Measurements from ENCODE around the gene KLF2.

KLF2 gene

DNA sequence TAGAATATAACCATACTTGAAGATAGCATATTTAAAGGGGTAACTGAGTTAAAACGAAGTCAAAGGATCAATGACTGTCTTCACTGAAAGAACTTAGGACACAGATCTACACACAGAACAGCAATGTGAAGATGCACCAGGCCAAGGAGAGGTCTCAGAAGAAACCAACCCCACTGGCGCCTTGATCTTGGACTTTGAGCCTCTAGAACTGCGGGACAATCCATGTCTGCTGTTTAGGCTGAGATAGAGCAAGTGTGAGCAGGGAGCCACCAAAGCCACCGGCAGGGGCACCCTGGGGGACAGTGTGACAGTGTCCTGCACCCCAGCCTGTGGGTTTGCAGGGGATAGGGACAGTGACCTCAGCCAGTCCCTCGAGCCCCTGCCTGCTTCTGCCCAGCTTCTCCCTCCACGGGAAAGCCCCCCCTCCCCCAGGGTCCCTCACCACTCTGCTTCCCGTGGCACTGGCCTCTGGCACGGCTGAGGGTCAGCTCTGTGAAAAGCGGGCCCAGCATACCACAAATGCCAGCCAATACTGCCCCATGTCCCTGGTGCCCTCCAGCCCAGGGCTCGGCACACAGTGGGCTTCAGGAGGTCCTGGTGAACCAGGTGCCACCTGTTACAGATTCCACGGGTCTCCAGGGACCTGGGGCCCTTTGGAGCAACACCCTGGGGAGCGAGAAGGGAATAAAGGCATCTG, 40.8 kb downstream of the KLF2 start:
- DNase-seq (ENCODE audit: low spot score), result no peak

DNA sequence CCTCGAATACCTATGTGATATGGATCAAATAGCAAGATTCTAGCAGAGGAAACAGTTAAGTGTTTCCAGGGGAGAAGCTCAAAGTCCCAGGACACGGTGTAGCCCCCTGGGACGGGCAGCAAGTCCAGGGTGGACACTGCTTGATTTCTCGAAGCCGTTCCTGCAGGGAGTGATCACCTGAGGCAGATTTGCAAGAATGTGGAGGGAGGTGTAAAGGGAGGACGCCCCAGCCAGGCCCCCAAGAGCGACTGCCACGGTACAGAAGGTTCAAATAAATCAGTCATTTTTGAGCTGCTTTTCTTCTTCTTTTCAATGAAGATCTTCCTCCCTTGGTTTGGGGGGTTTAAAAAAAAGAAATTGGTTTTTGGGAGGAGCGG, 41.4 kb downstream of the KLF2 start:
- DNase-seq (ENCODE audit: low spot score), result no peak

DNA sequence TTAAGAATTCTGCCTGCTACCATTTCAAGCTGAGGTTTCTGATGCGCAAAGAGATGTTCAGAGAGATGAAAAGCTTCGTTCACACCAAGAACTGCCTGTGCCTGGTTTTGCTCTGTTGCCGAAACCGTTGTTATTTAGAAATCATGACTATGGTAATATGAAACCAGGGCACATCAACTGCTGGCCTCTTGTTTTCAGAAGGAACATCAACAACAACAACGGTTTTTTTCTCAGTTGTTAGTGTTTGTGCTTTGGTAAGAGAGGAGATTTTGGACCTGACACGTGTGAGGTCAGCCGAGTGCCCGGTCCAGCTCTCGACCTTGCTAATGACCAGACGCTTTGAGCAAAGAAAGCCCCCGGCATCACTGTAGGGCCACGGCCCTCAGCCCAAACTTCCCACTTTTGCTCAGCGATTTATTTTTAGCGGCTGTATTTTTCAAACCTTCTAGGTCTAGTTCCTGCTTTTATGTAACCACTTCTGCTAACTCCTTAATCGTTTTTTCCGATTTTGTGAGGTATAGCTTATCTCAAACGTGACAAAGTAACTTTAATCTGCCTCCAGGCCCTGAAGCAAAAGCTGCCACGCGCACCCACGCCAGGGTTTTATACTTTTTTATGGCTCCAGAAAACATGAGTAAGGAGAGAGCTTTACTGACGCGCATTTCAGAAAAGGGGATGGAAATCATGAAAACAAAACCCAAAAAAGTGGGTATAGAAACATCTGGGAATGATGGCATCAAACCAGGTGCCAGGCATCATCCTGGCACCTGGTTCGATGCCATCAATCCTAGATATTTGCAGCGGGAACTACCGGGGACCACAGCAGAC, 42.0 kb downstream of the KLF2 start:
- peak; percentile 56 for DNase-seq (ENCODE audit: low spot score)

DNA sequence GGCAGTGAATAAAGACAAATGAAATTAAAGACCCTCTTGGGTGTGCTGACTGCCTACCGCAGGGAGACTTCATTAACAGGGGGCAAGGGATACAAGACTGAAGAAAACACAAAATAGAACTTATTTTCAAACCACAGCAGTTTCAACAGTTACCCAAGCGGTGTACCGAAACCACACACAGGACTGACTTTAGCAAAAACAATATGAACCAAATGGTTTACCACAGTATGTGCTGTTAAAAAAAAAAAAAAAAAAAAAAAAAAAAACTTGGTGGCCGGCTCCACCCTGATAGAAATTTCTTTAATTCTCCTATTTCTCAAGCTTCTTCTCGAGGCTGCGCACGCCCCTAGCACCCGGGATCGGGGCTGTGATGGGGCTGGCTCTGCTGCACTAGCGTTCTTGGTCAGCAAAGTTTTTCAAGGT, 42.6 kb downstream of the KLF2 start:
- peak; percentile 43 for DNase-seq (ENCODE audit: low spot score)

DNA sequence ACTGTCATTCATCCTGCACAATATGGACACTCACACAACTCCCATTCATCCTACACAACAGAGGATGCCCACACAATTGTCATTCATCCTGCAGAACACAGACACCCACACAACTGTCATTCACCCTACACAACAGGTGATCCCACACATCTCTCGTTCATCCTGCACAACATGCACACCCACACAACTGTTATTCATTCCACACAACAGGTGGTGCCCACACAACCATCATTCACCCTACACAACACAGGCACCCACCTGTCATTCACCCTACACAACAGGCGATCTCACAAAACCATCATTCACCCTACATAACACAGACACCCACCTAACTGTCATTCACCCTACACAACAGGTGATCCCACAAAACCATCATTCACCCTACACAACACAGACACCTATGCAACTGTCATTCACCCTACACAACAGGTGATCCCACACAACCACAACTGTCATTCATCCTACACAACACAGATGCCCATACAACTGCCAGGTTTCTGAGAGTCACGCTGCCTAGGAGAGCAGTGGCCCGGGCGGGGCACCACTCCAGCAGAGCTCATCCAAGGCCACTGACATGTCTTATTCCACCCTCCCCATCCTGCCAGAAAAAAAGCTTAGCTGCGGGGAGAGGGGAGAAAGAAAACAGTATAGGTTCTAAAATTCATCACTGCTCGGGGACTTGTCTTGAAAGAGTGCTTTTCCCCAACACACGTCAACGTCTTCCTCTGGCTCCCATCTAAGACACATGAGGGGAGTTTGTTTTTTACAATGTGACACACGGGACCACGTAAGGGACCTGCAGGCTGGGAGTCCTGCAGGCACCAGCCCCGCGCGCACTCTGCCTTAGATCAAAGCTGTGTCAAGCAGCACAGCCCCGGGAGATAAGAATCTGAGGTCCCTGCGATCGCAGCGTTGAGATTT, 44.0 kb downstream of the KLF2 start:
- no peak for DNase-seq (ENCODE audit: low spot score)

DNA sequence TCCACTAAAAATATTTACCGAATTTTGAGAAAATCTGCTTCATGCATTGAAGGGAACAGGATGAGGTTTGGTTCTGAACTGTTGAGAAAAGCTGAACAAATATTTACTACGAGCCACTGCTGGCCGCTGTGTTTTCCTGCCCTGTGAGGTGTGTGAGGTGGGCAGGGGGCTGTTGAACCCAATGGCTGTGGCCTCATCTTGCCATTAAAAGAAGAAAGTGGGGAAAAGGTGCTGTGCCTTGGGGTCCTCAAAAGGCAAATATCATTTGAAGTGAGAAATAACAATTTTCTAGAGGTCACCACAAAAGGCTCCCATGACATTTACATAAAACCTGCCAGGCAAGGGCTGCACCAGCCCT, 44.7 kb downstream of the KLF2 start:
- DNase-seq (ENCODE audit: low spot score), result no peak

DNA sequence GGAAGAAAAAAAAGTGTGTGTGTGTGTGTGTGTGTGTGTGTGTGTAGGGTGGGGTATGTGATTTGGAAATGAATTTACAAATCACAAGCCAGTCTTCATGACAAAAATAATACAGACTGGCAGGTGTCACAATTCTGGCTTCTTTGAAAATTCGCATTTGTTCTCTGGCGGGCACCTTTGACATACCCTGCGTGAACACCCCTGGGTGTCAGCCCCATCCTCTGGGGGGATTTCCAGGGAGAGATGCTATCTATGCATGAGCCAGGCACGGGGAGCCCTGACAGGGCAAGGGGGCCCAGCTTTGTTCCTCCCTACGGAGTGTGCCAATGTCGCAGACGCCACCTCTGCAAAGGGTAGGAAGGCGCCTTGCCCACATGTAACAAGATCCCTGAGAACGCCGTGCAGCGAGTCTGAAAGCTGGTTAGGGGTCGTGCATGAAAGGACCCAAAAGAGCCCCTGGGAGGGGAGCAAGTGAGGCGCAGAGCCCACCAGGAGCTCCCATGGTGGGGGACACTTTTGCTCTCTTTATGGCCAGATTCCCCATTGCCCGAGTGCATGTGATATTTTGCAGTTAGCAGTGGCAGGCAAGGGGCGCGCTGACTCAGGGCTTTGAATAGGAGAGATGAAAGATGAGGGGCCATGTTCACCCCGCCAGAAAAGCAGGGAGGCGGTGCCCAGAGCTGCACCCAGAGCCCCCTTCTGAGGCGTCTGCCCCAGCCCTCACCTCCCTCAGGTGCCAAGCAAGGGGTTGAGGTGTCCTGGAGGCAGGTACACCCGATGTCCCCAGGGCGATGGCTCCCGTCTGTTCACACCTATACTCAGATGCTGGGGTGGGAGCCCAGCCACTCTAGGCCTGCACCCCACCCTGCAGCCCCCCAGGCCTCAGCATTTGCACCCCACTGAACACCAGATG, 45.3 kb downstream of the KLF2 start:
- DNase-seq (ENCODE audit: low spot score), result no peak

DNA sequence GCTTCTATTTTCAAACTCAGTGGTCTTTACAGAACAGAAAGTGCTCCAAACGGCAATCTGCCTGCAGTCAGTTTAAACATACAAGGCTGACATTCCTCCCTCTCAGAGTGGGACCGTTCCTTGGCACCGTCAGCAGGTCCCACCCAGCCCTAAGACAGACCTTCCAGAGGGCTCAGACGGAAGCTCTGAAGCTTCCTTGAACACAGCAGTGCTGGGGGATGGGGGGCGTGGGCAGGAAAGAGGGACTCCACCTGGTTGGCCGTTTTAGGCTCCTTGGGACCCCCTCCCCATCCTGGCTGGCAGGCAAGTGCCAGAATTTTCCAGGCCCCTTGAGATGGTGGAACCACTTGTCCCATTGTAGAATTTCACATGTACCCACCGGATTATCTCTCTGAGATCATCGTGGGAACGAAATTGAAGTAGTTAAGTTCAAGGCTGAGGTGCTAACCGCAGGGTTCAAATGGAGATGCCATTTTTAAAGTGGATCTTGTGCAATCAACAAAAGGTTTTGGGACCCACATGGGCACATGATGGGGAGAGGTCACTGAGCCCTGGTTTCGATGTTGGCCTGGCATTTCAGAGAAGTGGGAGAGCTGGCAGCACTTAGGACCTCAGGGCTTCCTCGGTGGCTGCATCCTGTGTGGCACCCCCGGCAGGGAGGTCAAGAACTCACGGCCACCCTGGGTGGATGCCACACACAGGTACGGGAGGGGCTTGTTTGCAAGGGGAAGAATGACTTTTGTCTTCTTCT, 46.2 kb downstream of the KLF2 start:
- DNase-seq (ENCODE audit: low spot score), result no peak

DNA sequence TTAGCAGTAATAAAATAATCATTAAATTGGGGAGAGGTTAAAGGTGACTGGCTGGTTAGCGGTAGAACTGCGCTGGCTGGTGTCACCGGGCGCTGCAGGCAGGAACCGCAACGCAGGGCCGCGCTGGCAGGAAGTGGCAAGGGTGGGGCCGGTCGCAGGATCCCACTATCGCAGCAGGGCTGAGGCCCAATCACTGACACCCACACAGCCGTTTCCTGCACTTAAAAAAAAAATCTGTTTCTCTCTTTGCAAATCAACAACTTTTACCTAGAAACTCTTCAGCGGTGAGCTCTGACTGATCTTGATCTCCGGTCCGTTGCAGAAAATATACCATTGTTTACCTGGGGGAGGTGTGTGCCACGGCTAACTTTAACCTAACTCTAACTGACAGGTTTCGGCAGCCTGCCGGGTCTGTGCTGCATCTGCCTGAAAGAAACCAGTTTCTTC, 46.9 kb downstream of the KLF2 start:
- DNase-seq (ENCODE audit: low spot score), result peak; percentile 78

DNA sequence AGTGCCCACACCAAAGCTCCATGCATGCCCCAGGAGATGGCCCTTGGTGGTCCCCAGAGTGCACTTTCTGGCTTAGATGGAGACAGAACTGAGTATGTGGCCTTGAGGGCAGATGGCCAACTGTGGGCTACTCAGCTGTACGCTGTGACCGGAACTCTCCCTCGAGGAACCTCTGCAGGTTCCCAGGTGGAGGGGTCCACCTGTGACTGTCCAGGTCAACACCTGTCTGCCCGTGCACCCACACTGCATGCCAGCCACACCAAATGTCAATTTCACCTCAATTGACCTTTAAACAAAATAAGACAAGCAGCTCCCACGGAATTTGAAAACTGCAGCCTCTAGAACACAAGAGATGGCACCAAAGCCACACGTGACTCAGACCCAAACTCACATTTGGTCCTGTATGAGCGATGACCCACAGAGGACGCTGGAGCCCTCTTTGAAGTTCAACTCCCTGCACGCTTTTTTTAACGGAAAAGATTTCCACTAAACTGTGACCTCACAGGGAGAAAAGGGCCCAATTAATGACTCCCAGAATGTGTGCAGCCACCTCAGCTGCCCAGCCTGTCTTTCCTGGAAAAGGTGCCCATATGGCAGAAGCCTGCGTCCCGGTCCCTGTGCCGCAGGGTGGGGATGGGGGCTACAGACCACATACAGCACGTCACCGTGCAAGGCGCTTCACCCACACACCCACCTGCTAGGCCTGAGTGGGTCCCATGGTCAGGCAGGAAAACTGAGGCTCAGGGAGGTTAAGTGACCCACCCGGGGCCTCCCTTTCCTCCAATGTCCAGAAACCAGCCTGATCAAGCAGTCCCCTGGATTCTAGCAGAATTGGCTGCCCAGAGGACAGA, 47.7 kb downstream of the KLF2 start:
- no peak for DNase-seq (ENCODE audit: low spot score)

DNA sequence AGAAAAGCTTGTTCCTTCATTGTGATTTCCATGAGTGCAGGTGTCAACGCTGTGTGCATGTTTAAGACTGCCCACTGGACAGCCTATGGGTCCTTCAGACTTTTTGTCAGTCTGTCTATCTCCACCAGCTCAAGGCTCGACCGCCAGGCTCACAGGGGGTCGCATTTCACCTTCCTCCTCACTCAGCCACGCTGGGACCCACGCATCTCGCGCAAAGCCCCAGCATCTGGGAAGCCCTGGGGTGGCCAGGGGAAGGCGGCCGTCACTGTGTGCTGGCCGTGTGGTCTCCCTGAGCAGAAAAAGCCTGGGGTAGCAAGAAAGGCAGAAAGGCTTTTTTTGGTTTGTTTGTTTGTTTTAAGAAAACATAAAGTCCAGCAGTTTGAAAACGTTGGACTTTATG, 48.5 kb downstream of the KLF2 start:
- DNase-seq (ENCODE audit: low spot score), result no peak

DNA sequence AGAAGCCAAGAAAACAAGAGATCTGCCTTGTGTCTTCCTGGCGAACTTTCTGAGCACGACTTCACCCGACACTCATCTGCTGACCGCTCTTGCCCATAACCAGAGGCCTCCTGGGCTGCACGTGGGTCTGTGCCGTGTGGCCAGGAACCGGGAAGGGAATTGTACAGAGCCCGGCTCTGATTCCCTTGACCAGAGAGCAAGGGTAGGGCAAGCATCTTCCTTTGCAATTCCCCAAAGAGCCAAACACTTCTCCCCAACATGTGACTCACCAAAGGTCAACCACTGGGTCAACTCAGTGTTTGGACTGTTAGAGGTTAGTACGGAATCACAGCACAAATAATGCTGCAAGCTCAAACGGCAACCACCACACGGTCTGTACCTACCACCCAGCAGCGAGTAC, 48.9 kb downstream of the KLF2 start:
- no peak for DNase-seq (ENCODE audit: low spot score)

DNA sequence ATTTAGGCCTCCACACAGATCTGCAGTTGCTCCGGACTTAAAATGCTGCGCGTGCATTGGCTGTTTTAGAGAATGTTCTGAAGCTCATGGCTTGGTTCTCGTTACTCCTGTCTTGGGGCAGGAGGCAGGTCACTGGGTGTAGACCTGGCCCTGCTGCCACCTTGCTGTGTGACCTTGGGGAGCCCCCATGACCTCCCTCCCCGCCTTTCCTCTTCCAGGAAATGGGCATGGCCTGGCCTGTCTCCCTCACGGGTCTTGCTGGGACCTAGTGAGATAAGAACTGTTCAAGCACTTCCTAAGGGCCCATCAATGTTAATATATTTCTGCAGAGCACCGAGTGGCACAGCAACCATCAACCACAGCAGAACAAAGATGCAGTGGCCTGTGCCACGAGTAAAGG, 49.4 kb downstream of the KLF2 start:
- DNase-seq (ENCODE audit: low spot score), result no peak

DNA sequence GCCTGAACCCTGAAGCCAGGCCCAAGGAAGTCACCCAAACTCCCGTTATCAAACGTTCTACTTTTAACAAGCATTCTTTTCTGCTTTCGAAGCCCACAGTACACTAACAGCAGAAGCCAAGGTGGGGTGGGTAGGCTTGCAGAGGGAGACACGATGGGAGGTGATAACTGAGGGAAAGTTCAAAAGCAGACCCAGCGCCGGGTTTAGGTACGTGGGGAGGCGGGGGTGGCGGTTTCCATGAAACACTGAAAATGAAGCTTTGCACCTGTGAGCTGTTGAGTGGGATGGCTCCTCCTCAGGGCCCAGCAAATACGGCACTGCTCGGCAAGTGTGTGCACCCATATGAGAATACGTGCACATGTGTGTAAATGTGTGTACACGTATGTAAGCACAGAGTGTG, 49.8 kb downstream of the KLF2 start:
- DNase-seq (ENCODE audit: low spot score), result no peak

DNA sequence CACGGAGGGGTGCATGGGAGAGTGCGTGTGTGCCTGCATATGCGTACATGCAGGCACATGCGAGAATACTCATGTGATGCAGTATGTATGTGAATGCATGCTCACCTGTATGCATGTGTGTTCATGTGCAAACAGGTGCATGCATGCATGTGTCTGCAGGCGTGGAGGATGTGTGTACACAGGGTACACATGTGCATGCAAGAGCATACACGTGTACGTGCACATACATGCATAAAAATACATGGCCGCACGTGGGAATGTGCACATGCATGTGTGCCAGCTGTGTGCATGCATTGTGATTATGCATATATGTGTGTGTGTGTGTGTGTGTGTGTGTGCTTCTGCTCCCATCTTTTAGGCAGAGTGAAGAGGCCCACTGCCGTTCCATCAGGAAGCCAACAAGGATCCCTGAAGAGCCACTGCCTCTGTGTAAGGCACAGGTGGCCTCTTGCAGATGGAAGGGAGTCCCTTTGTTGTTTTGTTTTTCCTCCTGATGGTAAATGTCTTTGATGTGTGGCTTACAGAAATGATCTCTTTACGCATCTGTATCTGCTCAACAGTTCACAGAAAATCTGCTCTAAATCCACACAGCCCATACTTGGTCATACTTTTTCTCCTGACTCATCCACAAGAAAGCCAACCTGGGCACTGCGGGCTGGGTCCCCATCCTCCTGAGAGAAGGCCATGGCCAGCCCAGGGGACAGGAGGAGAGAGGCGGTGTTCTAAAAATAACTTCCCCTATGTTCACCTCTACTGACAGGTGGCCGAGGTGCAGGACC, 50.7 kb downstream of the KLF2 start:
- DNase-seq (ENCODE audit: low spot score), result no peak

DNA sequence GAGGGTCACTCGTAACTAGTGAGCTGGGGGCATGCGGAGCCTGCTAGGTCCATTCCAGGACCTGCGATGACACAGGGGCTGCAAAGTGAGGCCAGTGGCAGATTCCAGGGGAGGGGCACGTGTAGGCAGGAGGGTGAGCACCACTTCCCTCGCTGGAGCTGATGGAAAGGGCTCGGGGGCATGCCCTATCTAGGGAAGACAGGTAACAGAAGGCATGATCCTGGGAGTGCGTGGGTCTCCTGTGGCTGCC, 51.2 kb downstream of the KLF2 start:
- DNase-seq (ENCODE audit: low spot score), result no peak

DNA sequence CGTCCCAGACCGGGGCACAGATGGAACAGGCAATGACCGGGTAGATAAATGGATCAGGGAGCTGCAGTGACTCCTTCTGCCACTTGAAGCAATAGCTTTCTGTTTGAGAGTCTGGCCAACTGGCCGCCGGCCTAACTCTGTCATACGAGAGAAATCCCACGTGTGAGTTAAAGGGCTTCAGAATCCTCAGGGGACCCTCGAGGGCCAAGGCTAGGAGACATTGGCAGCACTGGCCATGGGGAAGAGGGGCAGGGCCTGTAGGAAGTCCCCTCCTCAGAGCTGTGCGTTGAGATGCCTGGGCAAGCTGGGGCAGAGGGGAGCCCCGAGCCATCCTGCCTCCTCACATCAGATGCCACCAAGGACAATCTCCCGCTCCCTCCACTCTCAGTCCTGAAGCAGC, 51.6 kb downstream of the KLF2 start:
- no peak for DNase-seq (ENCODE audit: low spot score)

DNA sequence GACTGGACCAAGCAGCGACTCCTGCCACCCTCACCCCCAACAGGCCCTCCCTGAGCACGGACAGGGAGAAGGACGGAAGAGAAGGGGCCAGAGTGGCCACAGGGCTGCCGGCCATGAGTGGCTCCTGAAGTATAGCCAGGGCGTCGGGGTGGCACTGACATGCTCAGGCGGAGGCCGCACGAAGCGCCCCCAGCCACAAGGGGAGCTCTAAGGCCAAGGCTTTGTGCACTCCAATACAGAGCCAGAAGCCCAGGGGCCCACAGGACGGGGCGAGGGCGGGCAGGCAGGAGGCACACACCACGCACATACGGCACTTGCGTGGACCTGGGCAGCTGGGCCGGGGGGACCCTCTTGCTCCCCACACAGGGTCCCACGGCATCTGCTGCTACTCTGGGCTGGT, 52.0 kb downstream of the KLF2 start:
- peak; percentile 51 for DNase-seq (ENCODE audit: low spot score)

DNA sequence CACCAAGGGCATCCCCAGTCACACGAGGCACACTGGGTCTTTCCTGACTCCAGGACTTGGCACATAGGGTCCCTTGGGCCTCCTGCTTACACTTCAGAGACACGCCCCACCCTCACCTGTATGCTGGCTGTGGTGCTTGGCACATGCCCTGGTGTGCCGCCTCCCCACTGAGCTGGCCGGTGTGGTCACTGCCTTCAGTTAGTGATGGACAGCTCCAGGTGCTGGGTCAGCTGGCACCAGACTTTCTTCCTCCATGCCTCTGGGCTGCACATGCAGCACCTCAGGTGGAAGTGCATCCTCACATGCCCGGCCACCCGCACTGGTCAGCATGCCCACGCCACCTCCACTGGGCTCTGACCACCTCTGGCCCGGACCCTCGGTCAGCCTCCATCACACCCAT, 52.9 kb downstream of the KLF2 start:
- DNase-seq (ENCODE audit: low spot score), result no peak
